ENCODE measurements around the gene NDC80.
"Not testable (repeated sequence)": the region's sequence is repeated elsewhere in the genome, so short reads cannot be mapped to it uniquely, and the experiment has no call there.

DNA sequence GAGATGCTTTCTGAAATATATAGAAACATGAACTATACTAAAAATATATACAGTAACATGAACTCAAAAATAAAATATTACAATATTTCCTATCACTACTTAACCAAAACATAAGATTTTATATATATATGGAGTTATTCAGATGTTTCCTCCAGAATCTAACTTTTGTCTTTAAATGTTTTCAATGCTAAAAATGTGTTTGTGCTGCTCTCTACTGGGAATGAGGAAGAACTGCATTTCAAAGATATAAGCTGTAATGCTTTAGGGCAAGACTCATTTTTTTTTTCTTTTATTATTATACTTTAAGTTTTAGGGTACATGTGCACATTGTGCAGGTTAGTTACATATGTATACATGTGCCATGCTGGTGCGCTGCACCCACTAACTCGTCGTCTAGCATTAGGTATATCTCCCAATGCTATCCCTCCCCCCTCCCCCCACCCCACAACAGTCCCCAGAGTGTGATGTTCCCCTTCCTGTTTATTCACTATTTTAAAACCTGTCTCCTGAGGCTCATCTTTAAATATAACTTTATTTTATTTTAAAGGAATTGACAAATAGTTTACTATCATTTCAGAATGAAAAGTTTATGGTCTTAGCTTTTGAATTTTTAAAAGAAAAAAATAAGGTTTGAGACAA lies 29.3 kb upstream of the NDC80 start:
- not testable (repeated sequence) for TF ChIP-seq POLR2A (IDR thresholded peaks at IDR 0.05)
- TF ChIP-seq, protein P1, sequence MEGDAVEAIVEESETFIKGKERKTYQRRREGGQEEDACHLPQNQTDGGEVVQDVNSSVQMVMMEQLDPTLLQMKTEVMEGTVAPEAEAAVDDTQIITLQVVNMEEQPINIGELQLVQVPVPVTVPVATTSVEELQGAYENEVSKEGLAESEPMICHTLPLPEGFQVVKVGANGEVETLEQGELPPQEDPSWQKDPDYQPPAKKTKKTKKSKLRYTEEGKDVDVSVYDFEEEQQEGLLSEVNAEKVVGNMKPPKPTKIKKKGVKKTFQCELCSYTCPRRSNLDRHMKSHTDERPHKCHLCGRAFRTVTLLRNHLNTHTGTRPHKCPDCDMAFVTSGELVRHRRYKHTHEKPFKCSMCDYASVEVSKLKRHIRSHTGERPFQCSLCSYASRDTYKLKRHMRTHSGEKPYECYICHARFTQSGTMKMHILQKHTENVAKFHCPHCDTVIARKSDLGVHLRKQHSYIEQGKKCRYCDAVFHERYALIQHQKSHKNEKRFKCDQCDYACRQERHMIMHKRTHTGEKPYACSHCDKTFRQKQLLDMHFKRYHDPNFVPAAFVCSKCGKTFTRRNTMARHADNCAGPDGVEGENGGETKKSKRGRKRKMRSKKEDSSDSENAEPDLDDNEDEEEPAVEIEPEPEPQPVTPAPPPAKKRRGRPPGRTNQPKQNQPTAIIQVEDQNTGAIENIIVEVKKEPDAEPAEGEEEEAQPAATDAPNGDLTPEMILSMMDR (IDR thresholded peaks at IDR 0.05): peak; percentile 45 to 78 (median 62)
